PC-3 (cell line): ENCODE data around the gene GALNT1. TPM values are rescaled to one million over a fixed set of nuclear protein-coding genes. Genes with fewer than 3 reads are reported as not detected.

Experiments used
- ATAC-seq: fragments of 200-7000 bp; cut with Tn5 transposase; 2 replicates; pipeline ENCODE4 v1.9.1; 2020; ENCODE audit warnings: mild to moderate bottlenecking, moderate library complexity
- BruUV-seq: library from RNA; stranded (reverse); fragments of 400-500 nt; replicated peaks from 2 replicates; lab custom pipeline; 2021; lab: Mats Ljungman, UMichigan
- CTCF ChIA-PET: fragments of 300-600 bp; sonication (Branson Sonifier 250); formaldehyde crosslinking; loops from one replicate; lab custom pipeline; 2022; ENCODE audit warnings: antibody characterized with exemption; lab: Charles Lee
- POLR2A ChIA-PET: fragments of 300-600 bp; sonication (Branson Sonifier 250); formaldehyde crosslinking; loops from one replicate; lab custom pipeline; 2022; ENCODE audit warnings: antibody characterized with exemption; ENCODE audit not compliant: unreplicated experiment; lab: Charles Lee
- DNase-seq: peaks from one replicate; pipeline ENCODE4 v3.0.0-alpha.2; 2015
- H2AFZ ChIP-seq: fragments of 300-600 bp; sonication (generic); 2 replicates; pipeline ENCODE4 v1.6.0; 2016; ENCODE audit warnings: antibody characterized with exemption, low read length
- H3F3A ChIP-seq: fragments of 300-600 bp; sonication (generic); one replicate; pipeline ENCODE4 v1.6.0; 2017; ENCODE audit warnings: antibody characterized with exemption, low read length, control low read depth, mild to moderate bottlenecking; ENCODE audit not compliant: unreplicated experiment
- H3K27ac ChIP-seq: fragments of 300-600 bp; sonication (generic); 2 replicates; pipeline ENCODE4 v1.5.1; 2016; ENCODE audit warnings: mild to moderate bottlenecking, low read length
- H3K27me3 ChIP-seq: fragments of 300-600 bp; sonication (generic); 2 replicates; pipeline ENCODE4 v1.6.1; 2016; ENCODE audit warnings: low read length, mixed read lengths
- H3K36me3 ChIP-seq: fragments of 300-600 bp; sonication (generic); 2 replicates; pipeline ENCODE4 v1.6.1; 2016; ENCODE audit warnings: low read depth, mixed run types, low read length, mixed read lengths
- H3K4me1 ChIP-seq: fragments of 300-600 bp; sonication (generic); 2 replicates; pipeline ENCODE4 v1.5.1; 2016; ENCODE audit warnings: low read length; ENCODE audit not compliant: insufficient read depth
- H3K4me2 ChIP-seq: fragments of 300-600 bp; sonication (generic); 2 replicates; pipeline ENCODE4 v1.6.0; 2016; ENCODE audit warnings: low read length
- H3K4me3 ChIP-seq: fragments of 300-600 bp; sonication (generic); 2 replicates; pipeline ENCODE4 v1.5.1; 2016; ENCODE audit warnings: mild to moderate bottlenecking, low read length, mixed read lengths
- H3K79me2 ChIP-seq: fragments of 300-600 bp; sonication (generic); 2 replicates; pipeline ENCODE4 v1.6.1; 2017; ENCODE audit warnings: low read length, mixed read lengths
- H3K9ac ChIP-seq: fragments of 300-600 bp; sonication (generic); 2 replicates; pipeline ENCODE4 v1.6.0; 2016; ENCODE audit warnings: mild to moderate bottlenecking, low read length
- H3K9me2 ChIP-seq: fragments of 300-600 bp; sonication (generic); replicated peaks from 2 replicates; pipeline ENCODE4 v1.6.1; 2016; ENCODE audit warnings: mixed run types, low read length, mixed read lengths
- H3K9me3 ChIP-seq: fragments of 300-600 bp; sonication (generic); 2 replicates; pipeline ENCODE4 v1.6.1; 2016; ENCODE audit warnings: low read length, mixed read lengths
- H4K20me1 ChIP-seq: fragments of 300-600 bp; sonication (generic); 2 replicates; pipeline ENCODE4 v1.6.1; 2016; ENCODE audit warnings: low read length, mixed read lengths
- EZH2 ChIP-seq: fragments of 300-600 bp; sonication (generic); IDR thresholded peaks from one replicate; pipeline ENCODE4 v1.6.1; 2017; ENCODE audit warnings: antibody characterized with exemption, mild to moderate bottlenecking, low read length; ENCODE audit not compliant: unreplicated experiment
- EZH2phosphoT487 ChIP-seq: fragments of 300-600 bp; sonication (generic); IDR thresholded peaks from 2 replicates; pipeline ENCODE4 v1.6.1; 2018; ENCODE audit warnings: mild to moderate bottlenecking, antibody characterized with exemption, low read length, borderline replicate concordance
- intact Hi-C: fragments of 100-400 bp; cut with micrococcal nuclease; formaldehyde crosslinking; loops from 2 replicates; pipeline ENCODE4 v1.9.0; 2023
- total RNA-seq: library from RNA; depleted of rRNA; stranded (reverse); fragments of >200 nt; gene quantifications from 2 replicates; pipeline ENCODE4 v1.2.3, GENCODE V29; 2014
- TF ChIP-seq, protein P1 (sequence below): fragments of 300-600 bp; sonication (generic); conservative IDR thresholded peaks from 2 replicates; pipeline ENCODE4 v1.5.1; 2017; ENCODE audit warnings: antibody characterized with exemption, low read depth, mild to moderate bottlenecking, low read length

The GALNT1 gene
- total RNA-seq, 1 experiment from 2014 or later: 25.0 TPM

DNA sequence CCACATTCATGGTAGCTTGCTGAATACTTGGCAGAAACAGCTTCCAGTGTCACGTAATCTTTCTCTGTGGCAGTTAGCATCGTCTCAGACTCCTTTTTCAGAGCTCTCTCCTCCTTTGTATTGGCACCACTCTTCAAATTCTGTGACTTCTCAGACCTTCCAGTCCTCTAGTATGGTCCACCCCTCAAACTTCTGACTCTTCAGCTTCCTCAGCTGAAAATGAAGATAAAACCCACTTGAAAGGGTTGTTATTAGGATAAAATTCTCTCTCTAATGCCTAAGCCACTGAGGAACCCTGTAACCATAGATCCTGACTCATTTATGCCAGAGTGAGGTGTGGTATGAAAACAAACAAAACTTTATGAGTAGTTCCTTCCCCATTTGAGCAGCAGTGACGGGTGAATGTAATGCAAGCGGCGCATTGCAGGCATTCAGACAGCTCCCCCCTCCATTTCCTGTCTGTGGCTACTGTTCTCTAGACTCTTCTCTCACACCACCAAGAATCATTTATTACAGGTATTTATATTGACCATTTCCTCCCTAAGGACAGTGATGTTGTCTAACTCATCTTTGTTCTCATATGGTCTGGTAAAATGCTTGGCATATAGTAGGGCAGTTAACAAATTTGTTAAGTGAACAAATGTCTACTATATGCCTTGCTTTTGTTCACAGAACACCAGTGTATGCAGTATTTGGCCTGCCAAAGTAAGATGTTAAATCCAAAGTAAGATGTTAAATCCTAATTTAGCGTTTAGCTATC is 35.3 kb downstream of the GALNT1 start:
- Histone ChIP-seq H3F3A (no peaks in the 10 kb centered on the region), H3K79me2 (peaks cover 3% of the 10 kb centered on the region; the same call in 1 of the 2 replicates), H3K27ac (peak overlapping the region; percentile 92), H3K4me2 (peak overlapping the region; percentile 87), H3K36me3 (no peaks in the 10 kb centered on the region), H3K9me3 (no peaks in the 10 kb centered on the region), H3K27me3 (no peaks in the 10 kb centered on the region), H2AFZ (0 out of 2 replicates have a peak overlapping the region, but pooled peaks have one; percentile 48), H4K20me1 (no peaks in the 10 kb centered on the region), H3K9ac (peak overlapping the region; percentile 56), H3K4me3 (peak overlapping the region; percentile 63), H3K4me1 (peaks cover 26% of the 10 kb centered on the region), H3K9me2 (no peaks in the 10 kb centered on the region)
- peak; percentile 72 for DNase-seq
- ChIA-PET CTCF (no interaction called here), POLR2A (interaction anchor here (0.5 to 0.6 kb wide), 4 partner anchors 35 to 1107 kb away, joined by 4 to 8 read pairs (median 6); no protein-coding TSS in a partner anchor)
- BruUV-seq: no TSS peak
- peak; percentile 93 for ATAC-seq
- no peak for TF ChIP-seq EZH2phosphoT487
- TF ChIP-seq, protein P1, sequence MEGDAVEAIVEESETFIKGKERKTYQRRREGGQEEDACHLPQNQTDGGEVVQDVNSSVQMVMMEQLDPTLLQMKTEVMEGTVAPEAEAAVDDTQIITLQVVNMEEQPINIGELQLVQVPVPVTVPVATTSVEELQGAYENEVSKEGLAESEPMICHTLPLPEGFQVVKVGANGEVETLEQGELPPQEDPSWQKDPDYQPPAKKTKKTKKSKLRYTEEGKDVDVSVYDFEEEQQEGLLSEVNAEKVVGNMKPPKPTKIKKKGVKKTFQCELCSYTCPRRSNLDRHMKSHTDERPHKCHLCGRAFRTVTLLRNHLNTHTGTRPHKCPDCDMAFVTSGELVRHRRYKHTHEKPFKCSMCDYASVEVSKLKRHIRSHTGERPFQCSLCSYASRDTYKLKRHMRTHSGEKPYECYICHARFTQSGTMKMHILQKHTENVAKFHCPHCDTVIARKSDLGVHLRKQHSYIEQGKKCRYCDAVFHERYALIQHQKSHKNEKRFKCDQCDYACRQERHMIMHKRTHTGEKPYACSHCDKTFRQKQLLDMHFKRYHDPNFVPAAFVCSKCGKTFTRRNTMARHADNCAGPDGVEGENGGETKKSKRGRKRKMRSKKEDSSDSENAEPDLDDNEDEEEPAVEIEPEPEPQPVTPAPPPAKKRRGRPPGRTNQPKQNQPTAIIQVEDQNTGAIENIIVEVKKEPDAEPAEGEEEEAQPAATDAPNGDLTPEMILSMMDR: no peak
- TF ChIP-seq EZH2: no peak
- intact Hi-C loops: loop anchor here (2.0 kb wide), 1 partner anchor 34 kb away; no protein-coding TSS in a partner anchor

DNA sequence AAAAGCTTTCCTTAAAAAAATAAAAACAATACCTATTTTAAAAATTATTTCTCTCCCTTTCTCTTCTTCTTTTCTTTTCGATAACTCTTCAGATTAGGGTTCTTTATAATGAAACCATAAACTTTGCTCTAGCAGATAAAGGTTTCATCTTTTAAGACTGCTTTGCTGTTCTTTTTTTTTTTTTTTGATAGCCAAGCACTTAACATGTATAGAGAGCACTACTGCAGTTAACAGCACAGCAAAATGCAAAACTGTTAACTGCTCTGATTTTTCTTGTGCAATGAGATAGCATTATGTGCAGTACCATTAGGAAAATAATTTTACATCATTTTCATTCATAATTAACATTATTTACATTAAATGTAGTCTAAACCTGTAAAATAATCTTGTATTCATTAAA is 36.3 kb downstream of the GALNT1 start:
- Histone ChIP-seq H2AFZ (no peak overlapping the region), H3K9me3 (no peaks in the 10 kb centered on the region), H3K9ac (no peak overlapping the region), H3K27me3 (no peaks in the 10 kb centered on the region), H3K79me2 (peaks cover 3% of the 10 kb centered on the region; the same call in 1 of the 2 replicates), H3K27ac (peak overlapping the region; percentile 92; the same call in 1 of the 2 replicates), H3K9me2 (no peaks in the 10 kb centered on the region), H4K20me1 (no peaks in the 10 kb centered on the region), H3K4me2 (no peak overlapping the region), H3K4me3 (no peak overlapping the region), H3F3A (no peaks in the 10 kb centered on the region), H3K36me3 (no peaks in the 10 kb centered on the region), H3K4me1 (peaks cover 26% of the 10 kb centered on the region)
- BruUV-seq: no TSS peak
- no peak for DNase-seq
- ChIA-PET CTCF (no interaction called here), POLR2A (no interaction called here)
- TF ChIP-seq EZH2: no peak
- no peak for TF ChIP-seq EZH2phosphoT487
- ATAC-seq: no peak
- intact Hi-C loops: loop anchor here (2.0 kb wide), 1 partner anchor 35 kb away; no protein-coding TSS in a partner anchor

DNA sequence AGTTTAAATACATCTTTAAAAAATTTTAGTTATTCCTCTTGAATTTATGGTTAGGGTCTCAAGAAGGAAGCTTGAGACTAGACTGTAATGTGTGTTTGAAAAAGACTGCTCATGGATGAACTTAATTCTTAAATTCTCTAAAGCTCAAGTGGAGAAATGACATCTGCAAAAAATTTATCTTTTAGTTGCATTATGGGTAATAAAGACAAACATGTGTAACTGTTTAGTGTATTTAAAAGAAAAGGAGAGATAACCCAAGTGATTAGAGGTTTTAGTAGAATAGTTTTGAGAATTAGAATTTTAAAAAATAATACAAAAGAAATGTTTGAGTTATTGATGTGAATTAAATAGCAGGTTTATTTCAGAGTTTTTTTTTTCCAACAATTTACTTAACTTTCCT is 36.7 kb downstream of the GALNT1 start:
- Histone ChIP-seq H3K9me2 (no peaks in the 10 kb centered on the region), H4K20me1 (no peaks in the 10 kb centered on the region), H2AFZ (no peak overlapping the region), H3K9ac (no peak overlapping the region), H3K4me2 (no peak overlapping the region), H3K4me1 (peaks cover 26% of the 10 kb centered on the region), H3K79me2 (peaks cover 3% of the 10 kb centered on the region; the same call in 1 of the 2 replicates), H3K9me3 (no peaks in the 10 kb centered on the region), H3K27ac (no peak overlapping the region), H3K27me3 (no peaks in the 10 kb centered on the region), H3K4me3 (no peak overlapping the region), H3F3A (no peaks in the 10 kb centered on the region), H3K36me3 (no peaks in the 10 kb centered on the region)
- no TSS peak for BruUV-seq
- DNase-seq (no peak), ATAC-seq (no peak)
- intact Hi-C loops: no loop called here
- ChIA-PET CTCF (no interaction called here), POLR2A (no interaction called here)
- TF ChIP-seq, protein P1: no peak
